CD1c-positive myeloid dendritic cell (primary cell): ENCODE data around the gene COPG2.
"Not testable (repeated sequence)": the region's sequence is repeated elsewhere in the genome, so short reads cannot be mapped to it uniquely, and the experiment has no call there.

ENCODE experiments used
- DNase-seq: peaks from one replicate; pipeline ENCODE4 v3.0.0-alpha.2; 2016; ENCODE audit errors: extremely low spot score

Gene COPG2

DNA sequence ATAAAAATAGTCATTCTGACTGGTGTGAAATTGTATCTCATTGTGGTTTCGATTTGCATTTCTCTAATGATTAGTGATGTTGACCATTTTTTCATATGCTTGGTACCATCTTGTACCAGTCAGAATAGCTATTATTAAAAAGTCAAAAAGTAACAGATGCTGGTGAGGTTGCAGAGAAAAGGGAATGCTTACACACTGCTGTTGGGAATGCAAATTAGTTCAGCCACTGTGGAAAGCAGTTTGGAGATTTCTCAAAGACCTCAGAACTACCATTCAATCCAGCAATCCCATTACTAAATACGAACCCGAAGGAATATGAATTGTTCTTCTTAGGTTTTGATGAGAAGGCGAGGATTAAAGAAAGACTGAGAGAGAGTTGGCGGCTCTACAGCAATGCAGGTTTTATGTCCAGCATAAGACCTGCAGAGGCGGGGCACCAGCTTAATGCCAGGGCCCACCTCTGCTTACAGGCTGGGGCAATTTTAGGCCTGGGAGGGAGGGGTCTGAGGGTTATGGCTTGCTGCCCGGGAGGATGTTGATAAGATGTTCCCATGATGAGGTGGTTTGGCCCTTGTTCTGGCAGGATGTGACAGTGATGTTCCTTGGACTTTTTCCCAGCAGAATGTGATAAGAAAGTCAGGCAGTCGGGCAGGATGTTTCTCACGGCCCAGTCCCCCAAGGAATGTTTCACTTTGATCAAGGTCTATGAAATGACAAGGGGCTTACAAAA, 102.2 kb downstream of the COPG2 start:
- DNase-seq = no peak

DNA sequence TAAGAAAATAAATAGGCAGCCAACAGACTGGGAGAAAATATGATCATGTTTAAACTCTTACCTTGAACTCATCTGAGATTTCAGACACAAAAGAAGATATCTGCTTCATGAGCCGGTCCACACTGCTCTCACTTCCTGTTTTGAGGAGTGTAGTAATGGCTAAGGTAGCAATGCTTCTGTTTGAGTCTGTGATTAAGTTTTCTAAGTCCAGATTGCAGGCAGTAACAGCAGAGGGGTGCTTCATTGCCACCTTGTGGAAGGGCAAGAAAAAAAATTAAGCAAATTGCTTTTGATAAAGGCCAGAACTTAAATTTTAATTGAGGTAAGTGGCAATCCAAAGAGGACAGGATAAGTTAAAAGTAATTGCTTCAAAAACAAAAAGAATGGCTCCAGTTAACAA, 107.6 kb downstream of the COPG2 start:
- DNase-seq = peak; percentile 44

DNA sequence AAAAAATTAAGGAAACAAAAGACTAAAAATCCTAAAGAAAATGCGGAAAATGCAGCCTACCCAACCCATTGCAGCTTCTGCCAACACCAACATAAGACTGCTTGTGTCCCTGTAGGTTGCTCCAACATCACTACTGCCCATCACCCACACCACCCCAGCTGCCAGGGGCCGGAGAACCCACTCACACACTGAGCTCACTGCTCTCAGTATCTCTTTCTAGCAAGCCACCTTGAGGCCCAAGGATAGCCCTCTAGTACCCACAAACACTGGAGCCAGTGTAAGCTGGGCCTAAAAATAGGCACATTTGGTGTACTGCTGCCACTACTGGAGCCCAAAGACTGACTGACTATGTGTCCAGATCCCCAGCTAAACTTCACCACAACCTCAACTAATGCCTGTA, 109.4 kb downstream of the COPG2 start:
- DNase-seq = no peak

DNA sequence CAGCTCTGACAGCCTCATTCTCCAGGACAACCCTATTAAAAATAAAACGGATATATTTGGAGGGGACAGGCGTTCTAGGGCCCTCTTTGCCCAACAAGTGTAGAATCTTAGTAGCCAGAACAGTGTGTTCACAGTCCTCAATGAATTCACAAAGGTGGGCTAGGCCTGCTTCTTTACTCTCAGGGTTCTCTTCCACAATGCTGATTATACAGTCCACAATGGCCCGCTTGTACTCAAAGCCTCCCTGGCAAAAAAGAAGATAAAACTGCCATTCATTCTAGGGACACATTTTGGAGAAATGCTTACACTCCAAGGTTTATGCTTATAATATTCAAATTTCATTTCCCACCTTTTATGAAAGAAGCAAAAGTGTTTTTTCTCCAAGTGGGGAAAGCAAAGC, 114.1 kb downstream of the COPG2 start:
- DNase-seq = no peak

DNA sequence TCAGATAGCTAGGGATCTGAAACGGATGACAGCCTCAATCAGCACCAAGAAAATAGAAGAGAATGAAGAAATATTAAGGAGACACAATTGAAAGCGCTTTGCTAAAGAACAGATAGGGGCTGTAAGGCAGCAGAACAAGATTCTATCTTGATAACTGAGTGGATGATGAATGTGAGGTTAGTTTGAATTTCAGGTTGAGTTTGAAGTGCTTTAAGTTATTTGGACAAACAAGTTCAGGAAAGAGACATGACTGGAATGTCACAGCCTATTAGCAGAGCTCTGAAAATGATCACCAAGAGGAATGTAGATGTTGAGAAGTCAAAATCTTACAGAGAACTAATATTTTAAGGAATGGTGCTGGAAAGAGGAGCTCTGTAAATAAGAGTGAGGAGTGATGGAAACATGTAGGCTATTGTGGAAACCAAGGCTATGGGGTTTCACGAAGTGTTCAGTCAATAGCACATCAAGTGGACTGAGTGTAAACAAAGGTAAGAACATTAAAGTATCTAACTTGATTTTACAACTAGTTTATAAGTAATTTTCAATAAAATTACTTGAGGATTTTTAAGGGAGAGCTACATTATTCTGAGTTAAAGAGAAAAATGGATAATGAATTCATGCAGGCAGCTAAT, 115.0 kb downstream of the COPG2 start:
- DNase-seq = no peak

DNA sequence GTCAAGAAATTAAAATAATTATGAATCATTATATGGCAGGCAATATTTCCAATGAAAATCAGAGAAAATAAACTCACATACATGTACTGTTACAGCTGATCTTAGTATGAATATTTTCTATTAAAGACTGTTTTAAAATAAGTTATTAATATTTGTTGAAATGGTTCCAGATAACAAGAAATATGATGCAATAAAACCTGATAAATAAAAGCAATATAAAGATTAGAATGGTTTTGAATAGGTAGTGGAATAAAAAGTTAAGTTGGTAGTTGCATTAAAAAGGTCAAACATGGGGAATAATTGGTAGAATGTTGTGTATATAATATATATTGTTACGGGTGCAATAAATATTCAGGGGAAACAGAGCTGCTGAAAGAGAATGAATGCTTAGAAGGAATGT, 124.2 kb downstream of the COPG2 start:
- no peak for DNase-seq

DNA sequence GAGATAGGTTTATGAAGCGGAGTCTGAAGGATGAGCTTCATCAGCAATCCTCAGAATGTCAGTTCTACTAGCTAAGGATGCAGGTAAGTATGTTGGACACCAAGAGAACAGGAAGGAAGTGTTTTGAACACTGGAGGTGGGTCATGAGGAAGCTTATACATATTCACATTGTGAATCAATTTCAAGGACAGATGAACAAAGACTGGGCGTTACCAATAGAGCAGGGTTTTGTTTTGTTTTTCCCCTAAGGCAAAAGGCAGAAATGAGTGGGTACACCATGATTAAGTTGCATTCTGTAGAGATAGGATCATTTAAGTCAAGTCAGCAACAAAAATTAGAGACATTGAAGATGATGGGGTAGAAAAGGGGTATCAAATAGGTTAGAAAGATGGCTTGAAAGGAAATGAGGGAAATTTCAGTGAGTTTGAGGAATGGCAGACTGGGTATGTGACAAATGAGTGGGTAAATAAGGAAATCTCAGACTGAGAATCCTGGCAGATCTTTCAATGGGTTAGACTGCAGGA, 125.0 kb downstream of the COPG2 start:
- DNase-seq = no peak

DNA sequence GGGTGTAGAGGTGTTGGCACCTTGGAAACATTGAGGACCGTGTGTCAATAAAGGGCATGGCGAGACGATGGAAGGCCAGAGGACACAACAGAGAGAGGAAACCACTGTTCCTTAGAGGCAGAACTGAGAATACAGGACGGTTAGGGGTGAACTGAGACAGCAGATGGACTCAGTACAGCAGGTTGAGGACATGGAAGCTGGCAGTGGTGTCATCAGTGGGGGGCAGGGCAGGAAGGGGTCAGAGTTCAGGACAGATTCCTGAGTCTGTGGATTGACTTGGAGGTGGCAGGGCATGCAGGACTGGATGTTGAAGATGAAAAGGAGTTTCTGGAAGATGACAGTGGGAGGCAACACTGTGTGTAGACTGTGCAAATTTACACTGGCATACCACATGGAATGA, 126.3 kb downstream of the COPG2 start:
- DNase-seq = not testable (repeated sequence)

DNA sequence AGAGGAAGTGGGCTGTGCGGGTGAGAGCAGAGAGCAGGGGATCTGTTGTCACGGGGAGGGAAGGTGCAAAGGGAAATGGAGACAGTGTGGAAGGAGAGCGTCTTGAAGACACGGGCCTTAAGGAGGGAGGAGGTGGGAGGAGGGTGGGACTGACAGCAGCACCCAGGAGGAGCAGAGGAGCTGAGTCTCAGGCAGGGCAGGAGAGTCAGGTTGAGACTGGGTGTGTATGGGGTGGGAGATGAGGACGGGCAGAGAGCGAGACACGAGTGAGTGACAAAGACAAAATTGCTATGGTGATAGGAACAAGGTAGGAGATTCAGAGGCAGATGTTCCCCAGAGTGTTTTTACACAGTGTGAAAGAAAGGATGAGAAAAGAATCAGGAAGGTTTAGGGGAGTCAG, 127.3 kb downstream of the COPG2 start:
- not testable (repeated sequence) for DNase-seq

DNA sequence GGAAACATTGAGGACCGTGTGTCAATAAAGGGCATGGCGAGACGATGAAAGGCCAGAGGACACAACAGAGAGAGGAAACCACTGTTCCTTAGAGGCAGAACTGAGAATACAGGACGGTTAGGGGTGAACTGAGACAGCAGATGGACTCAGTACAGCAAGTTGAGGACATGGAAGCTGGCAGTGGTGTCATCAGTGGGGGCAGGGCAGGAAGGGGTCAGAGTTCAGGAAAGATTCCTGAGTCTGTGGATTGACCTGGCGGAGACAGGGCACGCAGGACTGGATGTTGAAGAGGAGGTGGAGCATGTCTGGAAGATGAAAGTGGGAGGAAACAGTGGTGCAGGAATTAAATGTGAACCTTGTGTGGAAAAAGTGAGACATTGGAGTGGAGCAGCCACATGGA, 130.7 kb downstream of the COPG2 start:
- DNase-seq = not testable (repeated sequence)

DNA sequence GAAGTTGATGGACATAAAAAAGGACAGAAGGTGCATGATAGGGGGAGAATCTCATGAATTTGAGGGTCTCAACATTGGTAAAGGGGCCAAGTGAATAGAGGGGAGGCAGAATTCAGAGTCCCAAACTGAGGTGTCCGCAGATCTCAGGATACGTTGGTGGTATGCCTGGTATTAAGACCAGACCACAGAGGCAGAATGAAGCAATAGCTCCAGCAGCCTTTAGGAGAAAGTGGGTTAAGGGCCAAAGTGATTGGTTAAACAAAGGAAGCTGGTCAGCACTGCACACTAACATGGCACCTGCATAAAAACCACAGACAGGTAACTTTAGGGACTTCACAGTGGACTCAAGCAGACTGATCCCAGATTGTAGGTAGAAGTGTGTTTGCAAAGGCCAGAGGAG, 139.1 kb downstream of the COPG2 start:
- DNase-seq = no peak

DNA sequence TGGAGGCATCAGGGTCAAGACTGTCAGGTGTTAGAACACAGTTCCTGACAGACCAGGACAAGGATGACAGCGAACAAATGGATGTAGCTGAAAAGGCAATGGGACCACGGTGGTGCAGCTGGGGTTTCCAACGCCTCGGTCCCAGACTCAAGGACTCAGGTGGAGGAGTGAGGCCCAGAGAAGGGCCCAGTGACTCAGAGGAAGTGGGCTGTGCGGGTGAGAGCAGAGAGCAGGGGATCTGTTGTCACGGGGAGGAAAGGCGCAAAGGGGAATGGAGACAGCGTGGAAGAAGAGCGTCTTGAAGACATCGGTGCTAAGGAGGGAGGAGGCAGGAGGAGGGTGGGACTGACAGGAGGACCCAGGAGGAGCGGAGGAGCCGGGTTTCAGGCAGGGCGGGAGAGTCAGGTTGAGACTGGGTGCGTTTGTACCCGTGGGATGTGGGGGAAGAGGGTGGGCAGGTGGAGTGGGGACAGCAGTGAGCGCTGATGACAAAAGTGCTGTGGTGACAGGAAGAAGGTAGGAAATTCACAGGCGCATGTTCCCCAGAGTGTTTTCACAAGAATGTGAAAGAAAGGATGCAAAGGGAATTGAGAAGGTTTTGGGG, 140.7 kb downstream of the COPG2 start:
- not testable (repeated sequence) for DNase-seq

DNA sequence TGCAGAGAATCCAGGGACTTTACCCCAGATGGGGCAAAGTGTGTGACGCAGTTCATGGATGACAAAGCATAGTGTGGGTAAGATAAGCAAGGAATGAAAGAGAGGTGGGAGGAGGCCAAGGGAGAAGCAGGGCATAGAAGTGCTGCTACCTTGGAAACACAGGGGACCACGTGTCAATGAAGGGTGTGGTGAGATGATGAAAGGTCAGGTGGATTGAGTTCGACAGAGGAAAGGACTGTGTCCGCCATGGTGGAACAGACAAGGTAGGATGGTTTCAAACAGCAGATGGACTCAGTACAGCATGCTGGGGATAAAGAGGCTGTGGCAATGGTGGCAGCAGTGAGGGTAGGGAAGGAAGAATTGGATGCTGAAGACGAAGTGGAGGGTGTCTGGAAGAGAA, 143.9 kb downstream of the COPG2 start:
- no peak for DNase-seq

DNA sequence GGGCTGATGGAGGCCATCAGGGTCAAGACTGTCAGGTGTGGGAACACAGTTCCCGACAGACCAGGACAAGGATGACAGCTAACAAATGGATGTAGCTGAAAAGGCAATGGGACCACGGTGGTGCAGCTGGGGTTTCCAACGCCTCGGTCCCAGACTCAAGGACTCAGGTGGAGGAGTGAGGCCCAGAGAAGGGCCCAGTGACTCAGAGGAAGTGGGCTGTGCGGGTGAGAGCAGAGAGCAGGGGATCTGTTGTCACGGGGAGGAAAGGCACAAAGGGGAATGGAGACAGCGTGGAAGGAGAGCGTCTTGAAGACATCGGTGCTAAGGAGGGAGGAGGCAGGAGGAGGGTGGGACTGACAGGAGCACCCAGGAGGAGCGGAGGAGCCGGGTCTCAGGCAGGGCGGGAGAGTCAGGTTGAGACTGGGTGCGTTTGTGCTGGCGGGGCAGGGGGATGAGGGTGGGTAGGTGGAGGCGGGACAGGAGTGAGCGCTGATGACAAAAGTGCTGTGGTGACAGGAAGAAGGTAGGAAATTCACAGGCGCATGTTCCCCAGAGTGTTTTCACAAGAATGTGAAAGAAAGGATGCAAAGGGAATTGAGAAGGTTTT, 144.9 kb downstream of the COPG2 start:
- not testable (repeated sequence) for DNase-seq

DNA sequence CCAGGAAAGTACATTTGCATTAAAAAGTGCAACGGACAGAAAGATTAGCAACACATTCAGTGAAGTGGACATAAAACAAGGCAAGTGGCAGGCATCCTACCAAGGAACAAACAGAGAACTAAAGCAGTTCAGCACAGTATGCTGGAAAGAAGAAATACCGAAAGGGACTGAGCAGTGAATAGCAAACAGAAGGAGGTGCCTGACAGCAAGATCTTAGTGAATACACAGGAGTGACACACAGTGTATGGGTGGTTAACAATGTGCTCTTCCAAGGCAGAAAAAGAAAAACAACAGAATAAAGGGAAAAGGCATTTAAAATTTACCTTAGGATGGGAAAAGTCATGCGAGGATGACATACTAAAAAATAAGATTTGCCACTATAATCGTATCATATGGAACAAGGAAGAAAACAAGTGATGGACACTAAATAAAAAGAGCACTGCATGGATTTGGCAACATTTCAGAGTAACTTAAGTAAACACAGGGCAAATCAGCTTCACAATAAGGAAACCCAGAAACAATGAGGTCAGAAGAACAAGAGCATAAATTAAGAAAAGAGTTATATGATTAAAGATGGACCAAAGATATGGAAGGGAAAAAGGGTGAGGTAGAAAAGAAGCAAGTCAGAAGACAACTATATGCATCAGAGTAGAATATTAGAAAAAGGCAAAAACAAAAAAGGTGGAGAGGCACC, 147.1 kb downstream of the COPG2 start:
- no peak for DNase-seq

DNA sequence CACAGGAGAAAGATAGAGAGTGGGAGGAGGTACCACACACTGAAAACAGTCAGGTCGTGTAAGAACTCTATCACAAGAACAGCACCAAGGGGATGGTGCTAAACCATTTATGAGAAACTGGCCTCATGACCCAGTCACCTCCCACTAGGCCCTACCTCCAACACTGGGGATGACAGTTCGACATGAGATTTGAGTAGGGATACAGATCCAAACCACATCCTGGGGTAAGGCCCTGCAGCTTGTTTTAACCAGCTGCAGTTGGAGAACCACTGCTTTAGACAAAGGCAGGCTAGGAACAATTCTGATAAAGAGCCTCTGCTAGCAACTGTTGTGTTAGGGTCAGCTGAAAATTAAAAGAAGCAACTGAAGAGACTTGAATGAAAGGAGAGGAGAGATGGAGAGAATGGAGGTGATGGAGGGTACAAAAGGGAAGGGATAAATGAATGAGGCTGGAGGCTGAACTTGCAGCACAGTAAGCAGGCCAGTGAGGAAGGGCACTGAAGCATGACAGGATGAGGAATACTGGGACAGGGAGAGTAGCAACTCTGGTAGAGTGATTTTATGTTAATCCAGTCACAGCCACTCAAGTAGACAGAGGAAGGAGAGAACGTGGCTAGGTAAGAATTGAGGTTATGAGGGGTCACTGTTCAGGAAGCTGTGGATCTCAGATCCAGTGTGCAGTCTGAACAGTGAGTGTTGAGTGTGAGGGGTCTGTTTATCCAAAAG, 153.1 kb downstream of the COPG2 start:
- no peak for DNase-seq

DNA sequence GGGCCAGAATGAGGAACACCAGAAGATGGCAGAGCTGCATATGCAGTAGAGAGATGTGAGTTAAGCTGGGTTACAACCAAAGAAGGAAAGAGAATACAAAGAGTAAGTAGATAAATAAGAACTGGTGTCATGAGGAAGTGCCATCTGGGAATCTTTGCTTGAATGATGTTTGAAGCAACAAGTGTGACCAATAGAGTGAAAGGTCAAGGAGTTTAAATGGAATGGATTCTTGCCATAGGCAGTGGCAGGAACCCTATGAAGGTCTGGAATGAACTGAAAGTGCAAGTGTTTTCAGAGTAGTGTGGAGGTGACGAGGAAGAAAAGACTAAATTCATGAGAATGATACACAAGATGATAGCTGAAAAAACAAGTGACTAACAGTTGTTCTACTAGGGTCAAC, 155.1 kb downstream of the COPG2 start:
- no peak for DNase-seq

DNA sequence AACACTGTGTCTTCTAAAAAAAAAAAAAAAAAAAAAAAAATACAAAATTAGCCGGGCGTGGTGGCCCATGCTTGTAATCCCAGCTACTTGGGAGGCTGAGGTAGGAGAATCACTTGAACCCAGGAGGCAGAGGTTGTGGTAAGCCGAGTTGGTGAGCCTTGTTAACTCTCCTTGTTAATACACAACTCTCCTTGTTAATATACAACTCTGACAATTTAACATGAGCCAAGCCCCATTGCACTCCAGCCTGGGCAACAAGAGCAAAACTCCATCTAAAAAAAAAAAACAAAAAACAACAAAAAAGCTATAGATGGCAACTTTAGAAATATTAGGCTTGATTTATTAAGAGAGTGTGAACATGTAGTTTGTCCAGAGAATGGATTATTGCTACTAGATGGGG, 156.5 kb downstream of the COPG2 start:
- DNase-seq = not testable (repeated sequence)

DNA sequence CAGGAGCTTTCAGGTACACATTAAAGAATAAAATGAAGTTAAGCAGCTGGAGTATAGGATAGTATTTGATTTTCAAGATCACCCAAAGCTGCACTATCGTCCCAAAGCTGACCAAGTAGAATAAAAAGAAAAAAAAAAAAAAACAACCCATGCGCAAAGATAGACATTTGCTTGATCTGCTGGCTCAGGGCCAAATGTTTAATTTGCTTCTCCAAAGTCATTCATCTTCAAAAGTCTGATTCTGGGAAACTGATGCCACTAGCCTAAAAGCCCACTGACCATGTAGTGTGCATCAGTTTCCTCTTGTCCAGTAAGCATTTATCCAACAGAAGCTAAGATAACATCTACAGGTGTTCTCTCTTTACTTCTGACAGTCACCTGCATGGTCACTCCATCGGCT, 162.2 kb downstream of the COPG2 start:
- no peak for DNase-seq

DNA sequence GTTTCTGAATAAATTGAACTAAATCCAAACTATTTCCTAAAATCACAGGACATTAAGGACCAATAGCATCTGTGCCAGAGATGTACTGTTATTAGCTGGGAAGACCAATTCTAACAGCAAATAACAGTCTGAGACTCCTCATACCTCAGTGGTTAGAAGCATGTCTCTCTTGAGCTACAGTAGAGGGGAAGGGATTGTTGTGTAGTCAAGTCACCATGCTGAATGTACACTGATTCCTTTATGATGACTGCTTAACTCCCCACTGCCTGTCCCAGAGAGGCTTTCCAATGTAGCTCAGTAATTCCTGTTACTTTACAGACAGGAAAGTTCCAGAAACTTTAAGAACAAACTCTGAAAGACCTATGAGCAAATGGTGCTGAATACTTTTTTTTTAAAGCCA, 162.8 kb downstream of the COPG2 start:
- no peak for DNase-seq

DNA sequence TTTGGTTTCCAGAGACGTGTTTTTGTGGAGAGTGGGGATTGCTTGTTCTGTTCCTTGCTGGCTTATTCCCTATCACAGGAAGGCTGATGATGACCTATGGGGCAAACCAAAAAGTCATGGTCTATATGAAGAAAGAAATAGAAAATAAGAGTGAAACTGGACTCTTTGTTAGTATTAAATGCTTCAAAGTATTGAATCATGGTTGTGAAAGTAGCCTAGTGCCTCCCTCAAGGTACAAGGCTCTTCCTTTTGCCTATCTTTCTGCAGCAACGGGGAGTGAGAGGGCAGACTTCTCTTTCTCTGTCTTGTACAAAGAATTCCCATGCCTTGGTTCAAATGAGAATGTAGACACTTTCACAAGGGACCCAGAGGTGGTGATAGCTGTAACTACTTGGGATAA, 167.6 kb downstream of the COPG2 start:
- DNase-seq = no peak
